ENCODE results near the gene ADGRG3.

The ADGRG3 gene

GRCh38 chr16:57725151-57725550 is 57.0 kb downstream of the ADGRG3 start:
- no peak overlapping the region for H3K4me3 ChIP-seq (ENCODE audit: insufficient read depth, low read length, poor library complexity, severe bottlenecking)
- H3K9me3 ChIP-seq (ENCODE audit: insufficient read depth, low read length) = no peaks in the 10 kb centered on the region
- H3K4me2 ChIP-seq (ENCODE audit: low read depth, low read length, poor library complexity, severe bottlenecking) = no peak overlapping the region
- no peaks in the 10 kb centered on the region for H4K20me1 ChIP-seq (ENCODE audit: low read depth, low read length)
- no peaks in the 10 kb centered on the region for H3K9me2 ChIP-seq (replicated peaks; ENCODE audit: insufficient read depth, low read length)
- no peaks in the 10 kb centered on the region for H3K79me2 ChIP-seq (ENCODE audit: insufficient read depth, low read length)
- TF ChIP-seq CTCF (IDR thresholded peaks at IDR 0.05; ENCODE audit: insufficient read depth, low read length, poor library complexity, severe bottlenecking) (no peak), EZH2phosphoT487 (conservative IDR thresholded peaks at IDR 0.05; ENCODE audit: low read length) (no peak)
- H3K9ac ChIP-seq (ENCODE audit: low read length) = no peak overlapping the region
- H3K36me3 ChIP-seq (ENCODE audit: low read length) = no peaks in the 10 kb centered on the region
- no peak overlapping the region for H2AFZ ChIP-seq (ENCODE audit: low read depth, low read length, severe bottlenecking)
- no peak overlapping the region for H3K27ac ChIP-seq (ENCODE audit: low read depth, low read length)
- H3F3A ChIP-seq (ENCODE audit: insufficient read depth) = no peaks in the 10 kb centered on the region
- H3K27me3 ChIP-seq (ENCODE audit: low read length) = no peaks in the 10 kb centered on the region

GRCh38 chr16:57725554-57725953 is 57.4 kb downstream of the ADGRG3 start:
- TF ChIP-seq EZH2phosphoT487 (conservative IDR thresholded peaks at IDR 0.05; ENCODE audit: low read length) (no peak), CTCF (IDR thresholded peaks at IDR 0.05; ENCODE audit: insufficient read depth, low read length, poor library complexity, severe bottlenecking) (no peak)
- Histone ChIP-seq H4K20me1 (ENCODE audit: low read depth, low read length) (no peaks in the 10 kb centered on the region), H3K9me2 (replicated peaks; ENCODE audit: insufficient read depth, low read length) (no peaks in the 10 kb centered on the region), H2AFZ (ENCODE audit: low read depth, low read length, severe bottlenecking) (no peak overlapping the region), H3K4me3 (ENCODE audit: insufficient read depth, low read length, poor library complexity, severe bottlenecking) (no peak overlapping the region), H3K27ac (ENCODE audit: low read depth, low read length) (no peak overlapping the region), H3K9ac (ENCODE audit: low read length) (no peak overlapping the region), H3K27me3 (ENCODE audit: low read length) (no peaks in the 10 kb centered on the region), H3F3A (ENCODE audit: insufficient read depth) (no peaks in the 10 kb centered on the region), H3K9me3 (ENCODE audit: insufficient read depth, low read length) (no peaks in the 10 kb centered on the region), H3K36me3 (ENCODE audit: low read length) (no peaks in the 10 kb centered on the region), H3K79me2 (ENCODE audit: insufficient read depth, low read length) (no peaks in the 10 kb centered on the region), H3K4me2 (ENCODE audit: low read depth, low read length, poor library complexity, severe bottlenecking) (no peak overlapping the region)

GRCh38 chr16:57725976-57726375 is 57.9 kb downstream of the ADGRG3 start:
- no peak overlapping the region for H3K4me3 ChIP-seq (ENCODE audit: insufficient read depth, low read length, poor library complexity, severe bottlenecking)
- H3K9me2 ChIP-seq (replicated peaks; ENCODE audit: insufficient read depth, low read length) = no peaks in the 10 kb centered on the region
- H3K27ac ChIP-seq (ENCODE audit: low read depth, low read length) = no peak overlapping the region
- no peaks in the 10 kb centered on the region for H3K27me3 ChIP-seq (ENCODE audit: low read length)
- no peaks in the 10 kb centered on the region for H3K79me2 ChIP-seq (ENCODE audit: insufficient read depth, low read length)
- TF ChIP-seq CTCF (IDR thresholded peaks at IDR 0.05; ENCODE audit: insufficient read depth, low read length, poor library complexity, severe bottlenecking) = no peak
- TF ChIP-seq EZH2phosphoT487 (conservative IDR thresholded peaks at IDR 0.05; ENCODE audit: low read length) = no peak
- H3K9ac ChIP-seq (ENCODE audit: low read length) = no peak overlapping the region
- no peak overlapping the region for H2AFZ ChIP-seq (ENCODE audit: low read depth, low read length, severe bottlenecking)
- H4K20me1 ChIP-seq (ENCODE audit: low read depth, low read length) = no peaks in the 10 kb centered on the region
- no peaks in the 10 kb centered on the region for H3K9me3 ChIP-seq (ENCODE audit: insufficient read depth, low read length)
- no peaks in the 10 kb centered on the region for H3K36me3 ChIP-seq (ENCODE audit: low read length)
- no peaks in the 10 kb centered on the region for H3F3A ChIP-seq (ENCODE audit: insufficient read depth)
- no peak overlapping the region for H3K4me2 ChIP-seq (ENCODE audit: low read depth, low read length, poor library complexity, severe bottlenecking)

Data from SU-DHL-6 (cell line).